GM23338 (cell line): Measurements from ENCODE around the gene GCDH. TPM values are rescaled to one million over a fixed set of nuclear protein-coding genes. Genes with fewer than 3 reads are reported as not detected.

ENCODE experiments used
- ETS1 ChIP-seq: IDR thresholded peaks from 2 replicates; pipeline ENCODE4 v1.6.1; 2016; ENCODE audit warnings: antibody characterized with exemption
- EZH2 ChIP-seq: fragments of 200-600 bp; sonication (generic); IDR thresholded peaks from one replicate; pipeline ENCODE4 v1.8.0; 2017; ENCODE audit warnings: antibody characterized with exemption, mild to moderate bottlenecking, low read depth; ENCODE audit not compliant: unreplicated experiment
- EZH2phosphoT487 ChIP-seq: fragments of 200-600 bp; sonication (generic); IDR thresholded peaks from one replicate; pipeline ENCODE4 v1.8.1; 2018; ENCODE audit warnings: antibody characterized with exemption; ENCODE audit not compliant: unreplicated experiment
- NANOG ChIP-seq: IDR thresholded peaks from 2 replicates; pipeline ENCODE4 v1.6.1; 2016; ENCODE audit warnings: antibody characterized with exemption, borderline replicate concordance
- REST ChIP-seq: IDR thresholded peaks from one replicate; pipeline ENCODE4 v1.6.1; 2018; ENCODE audit warnings: antibody characterized with exemption; ENCODE audit not compliant: unreplicated experiment
- STAT1 ChIP-seq: IDR thresholded peaks from one replicate; pipeline ENCODE4 v1.6.1; 2016; ENCODE audit warnings: antibody characterized with exemption; ENCODE audit not compliant: unreplicated experiment
- ZNF114 ChIP-seq: fragments of 250-450 bp; sonication (Bioruptor Pico); IDR thresholded peaks from 2 replicates; pipeline ENCODE4 v1.5.0; 2020; ENCODE audit warnings: mild to moderate bottlenecking, moderate library complexity
- ZNF331 ChIP-seq: fragments of 250-450 bp; sonication (Bioruptor Pico); IDR thresholded peaks from 2 replicates; pipeline ENCODE4 v1.5.0; 2020; ENCODE audit warnings: low read depth, mild to moderate bottlenecking, moderate library complexity
- ZNF462 ChIP-seq: fragments of 250-450 bp; sonication (Bioruptor Pico); IDR thresholded peaks from 2 replicates; pipeline ENCODE4 v1.5.0; 2020; ENCODE audit warnings: mild to moderate bottlenecking, moderate library complexity
- polyA plus RNA-seq: library from polyadenylated mRNA; unstranded; fragments of >200 nt; fragmentation: Nextera tagmentation; extraction: Ambion mirVana; gene quantifications from 2 replicates; pipeline ENCODE4 v1.2.1, GENCODE V29; 2016
- total RNA-seq: library from RNA; depleted of rRNA; stranded (reverse); fragments of >200 nt; shearing (Covaris generic); gene quantifications from 2 replicates; pipeline ENCODE4 v1.2.3, GENCODE V29; 2014

GCDH gene
- total and polyA plus RNA-seq, 2 experiments from 2014 or later: 54.1 to 99.8 TPM

DNA sequence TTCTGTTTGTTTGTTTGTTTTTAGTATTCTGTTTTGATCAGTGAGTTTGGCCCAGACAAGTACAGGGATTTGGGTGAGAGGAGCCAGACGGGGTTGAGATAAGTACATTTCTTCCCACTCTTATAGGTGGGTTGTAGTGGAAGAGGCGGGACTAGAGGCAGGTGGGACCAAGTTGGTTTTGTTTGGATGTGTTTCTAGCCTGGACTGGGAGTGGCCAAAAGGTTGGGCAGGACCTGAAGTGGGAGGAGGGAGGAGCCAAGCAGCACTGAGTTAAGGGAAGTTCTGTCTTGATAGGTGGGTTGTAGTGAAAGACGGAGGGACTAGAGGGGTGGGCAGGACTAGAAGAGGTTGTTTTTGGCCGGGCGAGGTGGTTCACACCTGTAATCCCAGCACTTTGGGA is 18.7 kb upstream of the GCDH start (continued):
- TF ChIP-seq ZNF462 (CRISPR knock-in tag) (no peak), NANOG (no peak), ZNF114 (CRISPR knock-in tag) (no peak), ZNF331 (CRISPR knock-in tag) (no peak), REST (no peak), STAT1 (no peak), EZH2 (no peak), ETS1 (no peak), EZH2phosphoT487 (no peak)
